Vagina (tissue), 2 donors: Measurements from ENCODE around the gene SHC3.

Experiments
- POLR2A ChIP-seq, 2 donors: fragments of 450-650 bp; IDR thresholded peaks; one replicate each; pipeline ENCODE4 v1.6.1; 2017; ENCODE audit warnings: antibody characterized with exemption in 2 of 2, mild to moderate bottlenecking in 2 of 2, moderate library complexity in 2 of 2
- POLR2AphosphoS5 ChIP-seq, 2 donors: sonication (generic); formaldehyde crosslinking; IDR thresholded peaks; one replicate each; pipeline ENCODE4 v1.9.0; 2017; ENCODE audit warnings: antibody characterized with exemption in 2 of 2, mild to moderate bottlenecking in 2 of 2, low read depth in 1 of 2; ENCODE audit not compliant: insufficient read depth in 1 of 2
- TF ChIP-seq, protein P1 (sequence below), 3 experiments: fragments of 450-650 bp in 2 of 3; fragments of 200-600 bp in 1 of 3; sonication (generic) in 1 of 3; IDR thresholded peaks; one replicate each; pipeline ENCODE4 v1.5.1; 2017 to 2019; ENCODE audit warnings: antibody characterized with exemption in 3 of 3, mild to moderate bottlenecking in 2 of 3, moderate library complexity in 2 of 3

DNA sequence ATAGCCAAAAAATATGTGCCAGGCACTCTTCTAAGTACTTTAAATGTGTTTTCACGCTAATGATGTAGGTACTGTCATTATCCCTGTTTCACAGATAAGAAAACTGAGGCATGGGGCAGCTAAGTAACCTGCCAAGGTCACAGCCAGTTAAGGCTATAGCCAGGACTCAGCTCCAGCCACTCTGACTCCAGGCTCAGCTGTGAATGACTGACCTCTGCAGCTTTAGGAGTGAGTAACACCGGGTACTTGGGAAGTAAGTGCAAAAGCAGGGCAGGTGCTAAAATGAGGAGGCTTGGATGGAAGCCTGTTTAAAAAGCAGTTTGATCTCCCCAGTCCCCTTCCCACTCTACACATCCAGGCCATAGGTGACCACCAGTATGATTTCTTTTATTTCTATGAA lies 10.6 kb upstream of the SHC3 start:
- TF ChIP-seq, protein P1, sequence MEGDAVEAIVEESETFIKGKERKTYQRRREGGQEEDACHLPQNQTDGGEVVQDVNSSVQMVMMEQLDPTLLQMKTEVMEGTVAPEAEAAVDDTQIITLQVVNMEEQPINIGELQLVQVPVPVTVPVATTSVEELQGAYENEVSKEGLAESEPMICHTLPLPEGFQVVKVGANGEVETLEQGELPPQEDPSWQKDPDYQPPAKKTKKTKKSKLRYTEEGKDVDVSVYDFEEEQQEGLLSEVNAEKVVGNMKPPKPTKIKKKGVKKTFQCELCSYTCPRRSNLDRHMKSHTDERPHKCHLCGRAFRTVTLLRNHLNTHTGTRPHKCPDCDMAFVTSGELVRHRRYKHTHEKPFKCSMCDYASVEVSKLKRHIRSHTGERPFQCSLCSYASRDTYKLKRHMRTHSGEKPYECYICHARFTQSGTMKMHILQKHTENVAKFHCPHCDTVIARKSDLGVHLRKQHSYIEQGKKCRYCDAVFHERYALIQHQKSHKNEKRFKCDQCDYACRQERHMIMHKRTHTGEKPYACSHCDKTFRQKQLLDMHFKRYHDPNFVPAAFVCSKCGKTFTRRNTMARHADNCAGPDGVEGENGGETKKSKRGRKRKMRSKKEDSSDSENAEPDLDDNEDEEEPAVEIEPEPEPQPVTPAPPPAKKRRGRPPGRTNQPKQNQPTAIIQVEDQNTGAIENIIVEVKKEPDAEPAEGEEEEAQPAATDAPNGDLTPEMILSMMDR (IDR thresholded peaks at IDR 0.05), result no peak
- TF ChIP-seq POLR2A (IDR thresholded peaks at IDR 0.05) (no peak), POLR2AphosphoS5 (IDR thresholded peaks at IDR 0.05; ENCODE audit: insufficient read depth in 1 of 2, low read depth in 1 of 2) (no peak)
